Thoracic aorta (tissue), 2 donors: Measurements from ENCODE around the gene KRT17. TPM values are rescaled to one million over a fixed set of nuclear protein-coding genes. Genes with fewer than 3 reads are reported as not detected.

Source experiments
- ATAC-seq: fragments of 150-250 bp; one replicate; pipeline ENCODE4 v1.8.0; 2017; ENCODE audit warnings: low read depth; ENCODE audit not compliant: insufficient number of reproducible peaks, low FRiP score
- DNase-seq: peaks from one replicate; pipeline ENCODE4 v3.0.0-alpha.2; 2020; ENCODE audit warnings: low spot score
- H3K27ac ChIP-seq, 2 donors: fragments of 200-600 bp; sonication (generic); 1 replicate in 1 of 2; 2 replicates in 1 of 2; pipeline ENCODE4 v1.5.1; 2016; ENCODE audit warnings: mild to moderate bottlenecking in 2 of 2, moderate library complexity in 2 of 2
- H3K27me3 ChIP-seq: fragments of 200-600 bp; sonication (generic); replicated peaks from 2 replicates; pipeline ENCODE4 v1.6.0; 2016; ENCODE audit warnings: mild to moderate bottlenecking; ENCODE audit not compliant: insufficient read depth
- H3K36me3 ChIP-seq: fragments of 200-600 bp; sonication (generic); one replicate; pipeline ENCODE4 v1.5.1; 2016
- H3K4me1 ChIP-seq, 2 donors: fragments of 200-600 bp; sonication (generic); 1 replicate in 1 of 2; 2 replicates in 1 of 2; pipeline versions ENCODE4 v1.5.1 to v1.6.0; 2016; ENCODE audit warnings: low read depth in 2 of 2, mild to moderate bottlenecking in 1 of 2; ENCODE audit not compliant: control insufficient read depth in 1 of 2
- H3K4me3 ChIP-seq: fragments of 200-600 bp; sonication (generic); 2 replicates; pipeline ENCODE4 v1.5.1; 2016; ENCODE audit warnings: mild to moderate bottlenecking
- H3K9me3 ChIP-seq: fragments of 200-600 bp; sonication (generic); 2 replicates; pipeline ENCODE4 v1.5.1; 2016
- CTCF ChIP-seq: fragments of 200-600 bp; sonication (generic); IDR thresholded peaks from one replicate; pipeline ENCODE4 v1.5.1; 2019; ENCODE audit warnings: antibody characterized with exemption
- total RNA-seq, 2 donors: library from RNA; depleted of rRNA; stranded (reverse); fragments of >200 nt; gene quantifications; one replicate each; pipeline versions ENCODE4 v1.1.0 to v1.2.3, GENCODE V29; 2016

The KRT17 gene
- total RNA-seq, 2 donors from 2014 or later: 74.7 to 87.1 TPM

GRCh38 chr17:41653421-41653820 lies 29.0 kb upstream of the KRT17 start:
- peaks cover 1 to 31% of the 10 kb centered on the region in 2 donors for H3K4me1 ChIP-seq
- H3K27ac ChIP-seq: no peak overlapping the region
- no peak for DNase-seq

GRCh38 chr17:41652461-41652970 lies 28.1 kb upstream of the KRT17 start:
- no peak overlapping the region for H3K4me3 ChIP-seq
- ATAC-seq: no peak
- no peaks in the 10 kb centered on the region for H3K36me3 ChIP-seq
- no peak for DNase-seq
- no peaks in the 10 kb centered on the region for H3K9me3 ChIP-seq
- peaks cover 6 to 35% of the 10 kb centered on the region in 2 donors for H3K4me1 ChIP-seq
- no peaks in the 10 kb centered on the region for H3K27me3 ChIP-seq
- no peak for TF ChIP-seq CTCF
- H3K27ac ChIP-seq: no peak overlapping the region

More at GRCh38 chr17:41653421-41653820, 29.0 kb upstream of the KRT17 start:
- ATAC-seq: no peak
- no peaks in the 10 kb centered on the region for H3K36me3 ChIP-seq
- H3K27me3 ChIP-seq: no peaks in the 10 kb centered on the region
- H3K9me3 ChIP-seq: no peaks in the 10 kb centered on the region
- no peak overlapping the region for H3K4me3 ChIP-seq
- no peak for TF ChIP-seq CTCF

GRCh38 chr17:41651625-41652460 lies 27.5 kb upstream of the KRT17 start:
- DNase-seq (no peak), ATAC-seq (no peak)
- Histone ChIP-seq H3K27me3 (no peaks in the 10 kb centered on the region), H3K4me3 (peak overlapping the region; percentile 54), H3K9me3 (no peaks in the 10 kb centered on the region), H3K4me1 (peaks cover 6 to 35% of the 10 kb centered on the region in 2 donors), H3K36me3 (no peaks in the 10 kb centered on the region), H3K27ac (peak overlapping the region; percentile 50 to 60)
- TF ChIP-seq CTCF: no peak

GRCh38 chr17:41650794-41651624 lies 26.6 kb upstream of the KRT17 start:
- Histone ChIP-seq H3K9me3 (no peaks in the 10 kb centered on the region), H3K27ac (peak overlapping the region; percentile 50 to 60), H3K4me1 (peaks cover 6 to 36% of the 10 kb centered on the region in 2 donors), H3K36me3 (no peaks in the 10 kb centered on the region), H3K4me3 (peak overlapping the region; percentile 54), H3K27me3 (no peaks in the 10 kb centered on the region)
- no peak for TF ChIP-seq CTCF
- DNase-seq: no peak
- ATAC-seq: no peak
